Heart left ventricle (tissue), 16 donors: ENCODE results near the gene ZGLP1. TPM values are rescaled to one million over a fixed set of nuclear protein-coding genes. Genes with fewer than 3 reads are reported as not detected.
A peak's percentile ranks its signal among the peaks of the same experiment; 100 is the strongest.

Source experiments
- ATAC-seq, 4 donors: fragments of 200-7000 bp; cut with Tn5 transposase; one replicate each; pipeline ENCODE4 v1.9.1; 2020 to 2022; ENCODE audit warnings: moderate library complexity in 4 of 4, mild to moderate bottlenecking in 3 of 4, moderate number of reproducible peaks in 1 of 4
- DNase-seq, 5 donors: peaks; one replicate each; pipeline ENCODE4 v3.0.0-alpha.2; 2020
- H3K27ac ChIP-seq, 12 donors: fragments of 200-600 bp; sonication (generic) in 4 of 12; one replicate each; pipeline versions ENCODE4 v1.5.0 to v1.8.0; 2016 to 2022; ENCODE audit warnings: mild to moderate bottlenecking in 2 of 12
- H3K27me3 ChIP-seq, 9 donors: fragments of 200-600 bp; sonication (generic) in 2 of 9; one replicate each; pipeline versions ENCODE4 v1.5.1 to v1.8.0; 2016 to 2022; ENCODE audit warnings: mild to moderate bottlenecking in 3 of 9
- H3K36me3 ChIP-seq, 9 donors: fragments of 200-600 bp; sonication (generic) in 2 of 9; one replicate each; pipeline versions ENCODE4 v1.5.0 to v1.8.0; 2018 to 2022; ENCODE audit warnings: mild to moderate bottlenecking in 2 of 9
- H3K4me1 ChIP-seq, 12 donors: fragments of 200-600 bp; sonication (generic) in 4 of 12; one replicate each; pipeline versions ENCODE4 v1.5.0 to v1.8.0; 2016 to 2022; ENCODE audit warnings: mild to moderate bottlenecking in 3 of 12
- H3K4me3 ChIP-seq, 12 donors: fragments of 200-600 bp; sonication (generic) in 4 of 12; one replicate each; pipeline versions ENCODE4 v1.5.0 to v1.8.0; 2017 to 2022; ENCODE audit warnings: mild to moderate bottlenecking in 9 of 12, moderate library complexity in 4 of 12
- H3K9me3 ChIP-seq, 12 donors: fragments of 200-600 bp; sonication (generic) in 4 of 12; one replicate each; pipeline versions ENCODE4 v1.5.0 to v1.8.0; 2016 to 2022; ENCODE audit warnings: mild to moderate bottlenecking in 1 of 12
- POLR2A ChIP-seq, 2 donors: fragments of 450-650 bp; IDR thresholded peaks; one replicate each; pipeline ENCODE4 v1.6.1; 2017; ENCODE audit warnings: antibody characterized with exemption in 2 of 2, mild to moderate bottlenecking in 2 of 2, moderate library complexity in 2 of 2
- WGBS, 4 donors: extraction: QIAGEN DNeasy Blood & Tissue Kit in 2 of 4; methylation state at CpG; one replicate each; pipeline versions ENCODE4 v1.1.5 to v1.1.7; 2013 to 2018; 5-methylcytosine and 5-hydroxymethylcytosine counted together
- intact Hi-C, 10 donors: fragments of 100-400 bp; cut with DNase I; formaldehyde crosslinking; loops; one replicate each; pipeline versions ENCODE4 v1.11.1 to v1.14.2; 2022
- polyA plus RNA-seq, 2 donors: library from polyadenylated mRNA; stranded (reverse); fragments of 200-250 nt; gene quantifications; one replicate each; pipeline ENCODE4 v1.2.3, GENCODE V29; 2013
- total RNA-seq, 9 donors: library from RNA; depleted of rRNA in 2 of 9; stranded (reverse); fragments of >200 nt in 2 of 9; fragmentation: NEBNext Ultra II Directional in 3 of 9; extraction: Animal tissue kit (Norgen Biotek cat#: 25700) in 3 of 9; gene quantifications; one replicate each; pipeline versions ENCODE4 v1.1.0 to v1.2.4, GENCODE V29; 2016 to 2023
- TF ChIP-seq, protein P1 (sequence below), 12 donors: fragments of 200-600 bp; sonication (generic) in 4 of 12; IDR thresholded peaks; one replicate each; pipeline versions ENCODE4 v1.5.0 to v1.8.0; 2018 to 2022; ENCODE audit warnings: antibody characterized with exemption in 12 of 12, mild to moderate bottlenecking in 5 of 12
- donor health status: ischemic (EF 13 %, LVEDD 7.1; RV severe dilation, severe dysfunction).
- donor health status: healthy with polysubstance abuse.
- donor health status: DM: no; HTN: yes; CAD: no.
- donor health status: DM: no; HTN: no; CAD: no.
- donor health status: ischemic (EF 25% LVEDD 6.9; RV normal size, moderate dysfunction).
- donor health status: ischemic (EF 25% LVEDD 5.7; RV mildly dilated, moderate dysfunction).
- donor health status: healthy.
- donor health status: DM: yes; HTN: yes; CAD: no.
- donor health status: ischemic (EF 35%, LVEDD 5.7; RV mildly dilated, moderate dysfunction).
- donor health status: nonischemic (EF 11% LVEDD 7.7; RV severe dilation, severe dysfunction).
- donor health status: DM: yes; HTN: yes; CAD: no.
- donor health status: PGD.
- donor health status: ischemic (EF 29% LVEDD 5.4; RV normal size, mild dysfunction).
- donor health status: nonischemic (EF 23%, LVEDD 6.1; RV moderate dilation, normal function).

The ZGLP1 gene
- total and polyA plus RNA-seq, 11 donors: 0.16 to 2.2 (median 1.1) TPM

DNA sequence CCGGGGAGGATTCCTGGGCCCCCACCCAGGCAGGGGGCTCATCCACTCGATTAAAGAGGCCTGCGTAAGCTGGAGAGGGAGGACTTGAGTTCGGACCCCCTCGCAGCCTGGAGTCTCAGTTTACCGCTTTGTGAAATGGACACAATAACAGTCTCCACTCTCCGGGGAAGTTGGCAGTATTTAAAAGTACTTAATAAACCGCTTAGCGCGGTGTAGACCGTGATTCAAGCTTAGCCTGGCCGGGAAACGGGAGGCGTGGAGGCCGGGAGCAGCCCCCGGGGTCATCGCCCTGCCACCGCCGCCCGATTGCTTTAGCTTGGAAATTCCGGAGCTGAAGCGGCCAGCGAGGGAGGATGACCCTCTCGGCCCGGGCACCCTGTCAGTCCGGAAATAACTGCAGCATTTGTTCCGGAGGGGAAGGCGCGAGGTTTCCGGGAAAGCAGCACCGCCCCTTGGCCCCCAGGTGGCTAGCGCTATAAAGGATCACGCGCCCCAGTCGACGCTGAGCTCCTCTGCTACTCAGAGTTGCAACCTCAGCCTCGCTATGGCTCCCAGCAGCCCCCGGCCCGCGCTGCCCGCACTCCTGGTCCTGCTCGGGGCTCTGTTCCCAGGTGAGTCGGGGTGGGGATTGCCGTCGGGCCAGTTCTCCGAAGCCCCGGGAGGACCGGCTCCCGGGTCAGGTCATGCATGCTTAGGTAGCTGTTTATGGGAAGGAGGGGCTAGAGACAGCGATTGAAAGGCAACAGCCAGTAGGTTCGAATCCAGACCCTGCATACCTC is 38.8 kb downstream of the ZGLP1 start, which contains the start of gene ICAM1:
TSS of gene ICAM1 (plus strand) at position 505 of the 779 bp plus-strand sequence. CDS start at position 545, 40 bp downstream.
- Histone ChIP-seq H3K9me3 (no peaks in the 10 kb centered on the region), H3K4me3 (peak within 1 kb of the TSS; percentile 19 to 78 (median 60)), H3K27ac (peak within 1 kb of the TSS; percentile 69 to 99 (median 88)), H3K36me3 (peaks cover 0 to 22% (median 8%) of the 10 kb centered on the region in 9 donors), H3K4me1 (peaks cover 0 to 70% (median 17%) of the 10 kb centered on the region in 12 donors), H3K27me3 (peaks cover 0 to 23% (median 3%) of the 10 kb centered on the region in 9 donors)
- WGBS, 4 donors: 2 to 4% (median 3%) methylated on average over 30 to 51 of the region's 51 CpGs
- intact Hi-C loops: loop anchor here in 4 of 10 donors (1.0 to 5.0 kb wide), 3 partner anchors 61 to 63 kb away; partner anchors contain the start of gene RAVER1 (in 3 of the 4)
- ATAC-seq (peak; percentile 35 to 74 (median 72)), DNase-seq (peak; percentile 84 to 91 (median 87))
- peak in 1 of 2 donors; percentile 62 for TF ChIP-seq POLR2A (IDR thresholded peaks at IDR 0.05)
- TF ChIP-seq, protein P1, sequence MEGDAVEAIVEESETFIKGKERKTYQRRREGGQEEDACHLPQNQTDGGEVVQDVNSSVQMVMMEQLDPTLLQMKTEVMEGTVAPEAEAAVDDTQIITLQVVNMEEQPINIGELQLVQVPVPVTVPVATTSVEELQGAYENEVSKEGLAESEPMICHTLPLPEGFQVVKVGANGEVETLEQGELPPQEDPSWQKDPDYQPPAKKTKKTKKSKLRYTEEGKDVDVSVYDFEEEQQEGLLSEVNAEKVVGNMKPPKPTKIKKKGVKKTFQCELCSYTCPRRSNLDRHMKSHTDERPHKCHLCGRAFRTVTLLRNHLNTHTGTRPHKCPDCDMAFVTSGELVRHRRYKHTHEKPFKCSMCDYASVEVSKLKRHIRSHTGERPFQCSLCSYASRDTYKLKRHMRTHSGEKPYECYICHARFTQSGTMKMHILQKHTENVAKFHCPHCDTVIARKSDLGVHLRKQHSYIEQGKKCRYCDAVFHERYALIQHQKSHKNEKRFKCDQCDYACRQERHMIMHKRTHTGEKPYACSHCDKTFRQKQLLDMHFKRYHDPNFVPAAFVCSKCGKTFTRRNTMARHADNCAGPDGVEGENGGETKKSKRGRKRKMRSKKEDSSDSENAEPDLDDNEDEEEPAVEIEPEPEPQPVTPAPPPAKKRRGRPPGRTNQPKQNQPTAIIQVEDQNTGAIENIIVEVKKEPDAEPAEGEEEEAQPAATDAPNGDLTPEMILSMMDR (IDR thresholded peaks at IDR 0.05): peak in 2 of 12 donors; percentile 9 to 24

DNA sequence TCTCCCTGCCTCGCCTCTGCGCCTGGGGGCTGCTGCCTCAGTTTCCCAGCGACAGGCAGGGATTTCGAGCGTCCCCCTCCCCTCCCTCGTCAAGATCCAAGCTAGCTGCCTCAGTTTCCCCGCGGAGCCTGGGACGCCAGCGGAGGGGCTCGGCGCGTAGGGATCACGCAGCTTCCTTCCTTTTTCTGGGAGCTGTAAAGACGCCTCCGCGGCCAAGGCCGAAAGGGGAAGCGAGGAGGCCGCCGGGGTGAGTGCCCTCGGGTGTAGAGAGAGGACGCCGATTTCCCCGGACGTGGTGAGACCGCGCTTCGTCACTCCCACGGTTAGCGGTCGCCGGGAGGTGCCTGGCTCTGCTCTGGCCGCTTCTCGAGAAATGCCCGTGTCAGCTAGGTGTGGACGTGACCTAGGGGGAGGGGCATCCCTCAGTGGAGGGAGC is 39.4 kb downstream of the ZGLP1 start:
- peak overlapping the region; percentile 19 to 78 (median 60) for H3K4me3 ChIP-seq
- H3K4me1 ChIP-seq: peaks cover 0 to 75% (median 17%) of the 10 kb centered on the region in 12 donors
- H3K36me3 ChIP-seq: peaks cover 0 to 16% (median 6%) of the 10 kb centered on the region in 9 donors
- ATAC-seq (peak; percentile 15 to 66 (median 58)), DNase-seq (peak; percentile 72 to 91 (median 80))
- no peak for TF ChIP-seq POLR2A (IDR thresholded peaks at IDR 0.05)
- TF ChIP-seq, protein P1 (IDR thresholded peaks at IDR 0.05): no peak
- H3K9me3 ChIP-seq: no peaks in the 10 kb centered on the region
- peaks cover 0 to 23% (median 3%) of the 10 kb centered on the region in 9 donors for H3K27me3 ChIP-seq
- WGBS, 4 donors: 2 to 3% (median 3%) methylated on average over 16 to 37 of the region's 37 CpGs
- peak overlapping the region; percentile 69 to 99 (median 88) for H3K27ac ChIP-seq
- intact Hi-C loops: loop anchor here in 4 of 10 donors (1.0 to 5.0 kb wide), 3 partner anchors 62 to 64 kb away; partner anchors contain the start of gene RAVER1 (in 3 of the 4)

DNA sequence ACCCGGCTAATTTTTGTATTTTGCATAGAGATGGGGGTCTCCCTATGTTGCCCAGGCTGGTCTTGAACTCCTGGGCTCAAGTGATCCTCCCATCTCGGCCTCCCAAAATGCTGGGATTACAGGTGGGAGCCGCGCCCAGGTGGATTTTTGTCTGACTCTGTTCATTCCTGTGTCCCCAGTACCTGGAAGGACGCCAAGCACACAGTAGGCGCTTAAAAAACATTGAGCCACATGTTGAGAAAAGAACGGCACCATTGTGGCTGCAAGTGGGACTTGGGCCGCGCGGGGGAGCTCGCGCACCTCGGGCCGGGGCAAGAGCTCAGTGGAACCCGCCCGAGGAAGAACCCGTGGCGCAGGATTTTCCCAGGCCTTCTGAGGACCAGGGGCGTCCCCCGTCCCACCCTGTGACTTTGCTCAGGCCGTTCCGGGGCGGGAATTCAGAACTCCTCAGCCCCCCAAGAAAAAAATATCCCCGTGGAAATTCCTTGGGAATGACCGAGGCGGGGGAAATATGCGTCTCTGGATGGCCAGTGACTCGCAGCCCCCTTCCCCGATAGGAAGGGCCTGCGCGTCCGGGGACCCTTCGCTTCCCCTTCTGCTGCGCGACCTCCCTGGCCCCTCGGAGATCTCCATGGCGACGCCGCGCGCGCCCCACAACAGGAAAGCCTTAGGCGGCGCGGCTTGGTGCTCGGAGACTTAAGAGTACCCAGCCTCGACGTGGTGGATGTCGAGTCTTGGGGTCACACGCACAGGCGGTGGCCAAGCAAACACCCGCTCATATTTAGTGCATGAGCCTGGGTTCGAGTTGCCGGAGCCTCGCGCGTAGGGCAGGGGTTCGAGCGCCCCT is 40.1 kb downstream of the ZGLP1 start:
- Histone ChIP-seq H3K4me3 (peak overlapping the region; percentile 19 to 78 (median 60)), H3K27me3 (peaks cover 0 to 23% (median 3%) of the 10 kb centered on the region in 9 donors), H3K36me3 (peaks cover 0 to 9% (median under 1%) of the 10 kb centered on the region in 9 donors), H3K9me3 (no peaks in the 10 kb centered on the region), H3K27ac (peak overlapping the region; percentile 69 to 99 (median 88)), H3K4me1 (peaks cover 0 to 73% (median 17%) of the 10 kb centered on the region in 12 donors)
- peak; percentile 79 to 88 (median 84) for ATAC-seq
- 3 to 5% (median 4%) methylated on average over 44 to 59 of the region's 59 CpGs for WGBS, 4 donors
- TF ChIP-seq, protein P1 (IDR thresholded peaks at IDR 0.05): peak; percentile 94 to 98 (median 96)
- no peak for TF ChIP-seq POLR2A (IDR thresholded peaks at IDR 0.05)
- intact Hi-C loops: loop anchor here (1.0 to 5.0 kb wide), 7 partner anchors 63 to 121 kb away; partner anchors contain the start of gene RAVER1 (in 3 of the 10)
- peak; percentile 87 to 94 (median 90) for DNase-seq
